ENCODE results near the gene LPP.
"Not testable (repeated sequence)": the region's sequence is repeated elsewhere in the genome, so short reads cannot be mapped to it uniquely, and the experiment has no call there.

The LPP gene

GRCh38 chr3:188594139-188594538 lies 440.2 kb downstream of the LPP start:
- Histone ChIP-seq H3K27ac (ENCODE audit: low read depth, low read length) (0 out of 2 replicates have a peak overlapping the region, but pooled peaks have one; percentile 60), H3K4me3 (ENCODE audit: low read depth, low read length) (no peak overlapping the region)

DNA sequence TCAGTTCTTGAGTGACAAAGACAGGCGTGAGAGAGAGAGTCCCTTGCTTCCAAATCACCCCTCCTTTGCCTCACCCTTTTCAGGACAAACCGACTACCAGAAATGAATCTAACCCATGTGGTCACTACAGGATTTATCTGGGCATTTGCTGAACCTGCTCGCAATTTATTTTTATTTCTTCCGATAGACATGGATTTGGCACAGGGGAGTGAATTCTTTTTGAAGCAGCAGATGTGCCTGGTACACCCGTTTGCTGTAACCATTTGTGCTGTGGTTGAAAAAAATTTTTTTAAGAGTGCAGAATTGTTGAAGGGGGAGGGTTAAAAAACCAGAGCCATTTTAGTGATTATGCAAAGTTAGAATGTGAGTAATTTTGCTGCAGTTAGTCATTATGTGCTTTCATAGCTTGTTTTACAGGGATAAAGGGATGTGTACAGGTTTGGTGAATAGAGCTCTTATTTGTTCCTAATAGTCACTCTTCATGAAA lies 442.0 kb downstream of the LPP start:
- Histone ChIP-seq H3K27ac (ENCODE audit: low read depth, low read length) (no peak overlapping the region), H3K27me3 (ENCODE audit: control insufficient read depth, insufficient read depth, low read length) (no peaks in the 10 kb centered on the region), H3K9ac (ENCODE audit: low read length) (no peak overlapping the region), H3K4me1 (ENCODE audit: control insufficient read depth, insufficient read depth, low read length) (peaks cover 7% of the 10 kb centered on the region; the same call in 1 of the 2 replicates), H3K4me3 (ENCODE audit: low read depth, low read length) (no peak overlapping the region), H3K36me3 (ENCODE audit: control insufficient read depth, insufficient read depth, low read length) (no peaks in the 10 kb centered on the region), H3K9me3 (ENCODE audit: control insufficient read depth, insufficient read depth, low read depth, low read length) (no peaks in the 10 kb centered on the region)

More at GRCh38 chr3:188594139-188594538, 440.2 kb downstream of the LPP start:
- Histone ChIP-seq H3K36me3 (ENCODE audit: control insufficient read depth, insufficient read depth, low read length) (no peaks in the 10 kb centered on the region), H3K27me3 (ENCODE audit: control insufficient read depth, insufficient read depth, low read length) (no peaks in the 10 kb centered on the region), H3K9ac (ENCODE audit: low read length) (no peak overlapping the region), H3K4me1 (ENCODE audit: control insufficient read depth, insufficient read depth, low read length) (peaks cover 7% of the 10 kb centered on the region; the same call in 1 of the 2 replicates), H3K9me3 (ENCODE audit: control insufficient read depth, insufficient read depth, low read depth, low read length) (no peaks in the 10 kb centered on the region)

- H3K9me3 ChIP-seq (ENCODE audit: control insufficient read depth, insufficient read depth, low read depth, low read length) = no peaks in the 10 kb centered on the region
- H3K27me3 ChIP-seq (ENCODE audit: control insufficient read depth, insufficient read depth, low read length) = no peaks in the 10 kb centered on the region
- no peaks in the 10 kb centered on the region for H3K36me3 ChIP-seq (ENCODE audit: control insufficient read depth, insufficient read depth, low read length)
- no peak overlapping the region for H3K4me3 ChIP-seq (ENCODE audit: low read depth, low read length)
- H3K4me1 ChIP-seq (ENCODE audit: control insufficient read depth, insufficient read depth, low read length) = peaks cover 6% of the 10 kb centered on the region; the same call in 1 of the 2 replicates
- no peak overlapping the region for H3K27ac ChIP-seq (ENCODE audit: low read depth, low read length)
- no peak overlapping the region for H3K9ac ChIP-seq (ENCODE audit: low read length)
These were observed 444.9 kb downstream of the LPP start for GRCh38 chr3:188598894-188599293.

- no peaks in the 10 kb centered on the region for H3K36me3 ChIP-seq (ENCODE audit: control insufficient read depth, insufficient read depth, low read length)
- no peak overlapping the region for H3K4me3 ChIP-seq (ENCODE audit: low read depth, low read length)
- H3K9me3 ChIP-seq (ENCODE audit: control insufficient read depth, insufficient read depth, low read depth, low read length) = no peaks in the 10 kb centered on the region
- no peak overlapping the region for H3K9ac ChIP-seq (ENCODE audit: low read length)
- H3K27ac ChIP-seq (ENCODE audit: low read depth, low read length) = no peak overlapping the region
- H3K4me1 ChIP-seq (ENCODE audit: control insufficient read depth, insufficient read depth, low read length) = no peaks in the 10 kb centered on the region
- H3K27me3 ChIP-seq (ENCODE audit: control insufficient read depth, insufficient read depth, low read length) = no peaks in the 10 kb centered on the region
These were observed 448.2 kb downstream of the LPP start for GRCh38 chr3:188602111-188602510.

GRCh38 chr3:188602620-188603019 lies 448.7 kb downstream of the LPP start:
- no peak overlapping the region for H3K4me3 ChIP-seq (ENCODE audit: low read depth, low read length)
- no peak overlapping the region for H3K27ac ChIP-seq (ENCODE audit: low read depth, low read length)
- H3K36me3 ChIP-seq (ENCODE audit: control insufficient read depth, insufficient read depth, low read length) = no peaks in the 10 kb centered on the region
- H3K9ac ChIP-seq (ENCODE audit: low read length) = no peak overlapping the region
- no peaks in the 10 kb centered on the region for H3K9me3 ChIP-seq (ENCODE audit: control insufficient read depth, insufficient read depth, low read depth, low read length)
- H3K27me3 ChIP-seq (ENCODE audit: control insufficient read depth, insufficient read depth, low read length) = no peaks in the 10 kb centered on the region
- H3K4me1 ChIP-seq (ENCODE audit: control insufficient read depth, insufficient read depth, low read length) = no peaks in the 10 kb centered on the region

- Histone ChIP-seq H3K4me1 (ENCODE audit: control insufficient read depth, insufficient read depth, low read length) (no peaks in the 10 kb centered on the region), H3K36me3 (ENCODE audit: control insufficient read depth, insufficient read depth, low read length) (peaks cover 6% of the 10 kb centered on the region), H3K9me3 (ENCODE audit: control insufficient read depth, insufficient read depth, low read depth, low read length) (no peaks in the 10 kb centered on the region), H3K27me3 (ENCODE audit: control insufficient read depth, insufficient read depth, low read length) (no peaks in the 10 kb centered on the region), H3K9ac (ENCODE audit: low read length) (no peak overlapping the region), H3K4me3 (ENCODE audit: low read depth, low read length) (no peak overlapping the region), H3K27ac (ENCODE audit: low read depth, low read length) (no peak overlapping the region)
These were observed 450.7 kb downstream of the LPP start for GRCh38 chr3:188604651-188605050.

- H3K4me1 ChIP-seq (ENCODE audit: control insufficient read depth, insufficient read depth, low read length) = no peaks in the 10 kb centered on the region
- H3K27me3 ChIP-seq (ENCODE audit: control insufficient read depth, insufficient read depth, low read length) = no peaks in the 10 kb centered on the region
- no peak overlapping the region for H3K4me3 ChIP-seq (ENCODE audit: low read depth, low read length)
- H3K36me3 ChIP-seq (ENCODE audit: control insufficient read depth, insufficient read depth, low read length) = peaks cover 10% of the 10 kb centered on the region
- no peaks in the 10 kb centered on the region for H3K9me3 ChIP-seq (ENCODE audit: control insufficient read depth, insufficient read depth, low read depth, low read length)
- H3K9ac ChIP-seq (ENCODE audit: low read length) = no peak overlapping the region
- no peak overlapping the region for H3K27ac ChIP-seq (ENCODE audit: low read depth, low read length)
These were observed 451.3 kb downstream of the LPP start for GRCh38 chr3:188605231-188605630.

DNA sequence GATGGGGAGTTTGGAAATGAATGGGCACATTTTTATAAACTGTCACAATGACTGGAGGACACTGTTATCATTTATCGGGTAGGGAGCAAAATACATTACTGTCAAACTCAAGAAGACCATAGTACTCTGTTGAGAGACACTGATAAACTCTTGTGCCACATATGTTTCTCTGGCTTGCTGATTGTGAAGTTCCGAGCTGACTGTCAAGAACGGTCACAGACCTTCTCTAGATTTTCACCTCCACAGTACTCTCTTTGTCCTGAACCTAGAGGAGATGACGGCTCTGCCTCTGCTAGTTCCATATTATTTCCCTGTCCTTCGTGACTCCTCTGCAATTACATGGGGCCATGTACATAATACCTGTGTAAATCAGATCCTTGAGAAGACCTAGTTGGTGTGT lies 451.9 kb downstream of the LPP start:
- Histone ChIP-seq H3K4me1 (ENCODE audit: control insufficient read depth, insufficient read depth, low read length) (no peaks in the 10 kb centered on the region), H3K9ac (ENCODE audit: low read length) (no peak overlapping the region), H3K9me3 (ENCODE audit: control insufficient read depth, insufficient read depth, low read depth, low read length) (no peaks in the 10 kb centered on the region), H3K4me3 (ENCODE audit: low read depth, low read length) (no peak overlapping the region), H3K27ac (ENCODE audit: low read depth, low read length) (no peak overlapping the region), H3K36me3 (ENCODE audit: control insufficient read depth, insufficient read depth, low read length) (peaks cover 10% of the 10 kb centered on the region), H3K27me3 (ENCODE audit: control insufficient read depth, insufficient read depth, low read length) (no peaks in the 10 kb centered on the region)

GRCh38 chr3:188607805-188608315 lies 453.9 kb downstream of the LPP start:
- Histone ChIP-seq H3K27me3 (ENCODE audit: control insufficient read depth, insufficient read depth, low read length) (no peaks in the 10 kb centered on the region), H3K9me3 (ENCODE audit: control insufficient read depth, insufficient read depth, low read depth, low read length) (no peaks in the 10 kb centered on the region), H3K27ac (ENCODE audit: low read depth, low read length) (no peak overlapping the region), H3K9ac (ENCODE audit: low read length) (no peak overlapping the region), H3K4me1 (ENCODE audit: control insufficient read depth, insufficient read depth, low read length) (no peaks in the 10 kb centered on the region), H3K36me3 (ENCODE audit: control insufficient read depth, insufficient read depth, low read length) (peaks cover 10% of the 10 kb centered on the region), H3K4me3 (ENCODE audit: low read depth, low read length) (no peak overlapping the region)

- Histone ChIP-seq H3K27ac (ENCODE audit: low read depth, low read length) (no peak overlapping the region), H3K4me1 (ENCODE audit: control insufficient read depth, insufficient read depth, low read length) (no peaks in the 10 kb centered on the region), H3K27me3 (ENCODE audit: control insufficient read depth, insufficient read depth, low read length) (no peaks in the 10 kb centered on the region), H3K9me3 (ENCODE audit: control insufficient read depth, insufficient read depth, low read depth, low read length) (no peaks in the 10 kb centered on the region), H3K4me3 (ENCODE audit: low read depth, low read length) (no peak overlapping the region), H3K36me3 (ENCODE audit: control insufficient read depth, insufficient read depth, low read length) (peaks cover 10% of the 10 kb centered on the region), H3K9ac (ENCODE audit: low read length) (no peak overlapping the region)
These were observed 454.4 kb downstream of the LPP start for GRCh38 chr3:188608401-188608800.

DNA sequence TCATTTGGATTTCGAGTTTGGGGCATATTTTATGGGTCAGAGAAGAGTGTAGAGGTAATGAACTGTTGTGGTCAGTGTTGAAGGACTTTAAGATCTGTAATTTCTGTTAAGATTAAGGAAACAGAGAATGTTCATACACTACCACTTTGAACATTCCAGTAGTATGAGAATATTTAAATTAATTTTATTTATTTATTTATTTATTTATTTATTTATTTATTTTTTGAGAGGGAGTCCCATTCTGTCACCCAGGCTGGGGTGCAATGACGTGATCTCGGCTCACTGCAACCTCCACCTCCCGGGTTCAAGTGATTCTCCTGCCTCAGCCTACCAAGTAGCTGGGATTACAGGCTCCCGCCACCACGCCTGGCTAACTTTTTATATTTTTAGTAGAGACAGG lies 459.8 kb downstream of the LPP start:
- not testable (repeated sequence) for H3K27me3 ChIP-seq (ENCODE audit: control insufficient read depth, insufficient read depth, low read length); H3K4me1 ChIP-seq (ENCODE audit: control insufficient read depth, insufficient read depth, low read length); H3K36me3 ChIP-seq (ENCODE audit: control insufficient read depth, insufficient read depth, low read length); H3K4me3 ChIP-seq (ENCODE audit: low read depth, low read length); H3K9ac ChIP-seq (ENCODE audit: low read length); H3K9me3 ChIP-seq (ENCODE audit: control insufficient read depth, insufficient read depth, low read depth, low read length); H3K27ac ChIP-seq (ENCODE audit: low read depth, low read length)

DNA sequence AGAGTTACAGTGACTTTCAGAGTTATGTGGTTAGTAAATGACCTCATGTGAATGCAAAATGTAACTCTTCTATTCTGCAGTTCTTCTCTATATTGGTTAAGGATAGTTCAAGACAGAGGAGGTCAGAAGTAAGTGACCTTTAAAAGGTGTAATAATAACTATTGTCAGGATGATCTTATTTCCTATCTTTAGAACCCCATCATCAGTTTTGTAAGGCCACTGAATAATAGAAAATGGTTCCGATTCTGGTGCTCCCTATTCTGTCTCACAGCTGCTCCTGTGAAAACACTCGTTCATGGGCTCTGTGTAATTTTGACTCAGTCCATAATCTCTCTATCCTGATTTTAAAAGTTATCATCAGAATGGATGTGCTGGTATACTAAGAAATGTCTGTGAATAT lies 463.3 kb downstream of the LPP start:
- Histone ChIP-seq H3K9ac (ENCODE audit: low read length) (no peak overlapping the region), H3K4me3 (ENCODE audit: low read depth, low read length) (no peak overlapping the region), H3K36me3 (ENCODE audit: control insufficient read depth, insufficient read depth, low read length) (no peaks in the 10 kb centered on the region), H3K9me3 (ENCODE audit: control insufficient read depth, insufficient read depth, low read depth, low read length) (no peaks in the 10 kb centered on the region), H3K4me1 (ENCODE audit: control insufficient read depth, insufficient read depth, low read length) (no peaks in the 10 kb centered on the region), H3K27me3 (ENCODE audit: control insufficient read depth, insufficient read depth, low read length) (no peaks in the 10 kb centered on the region), H3K27ac (ENCODE audit: low read depth, low read length) (no peak overlapping the region)
